CD8-positive, alpha-beta memory T cell (primary cell): ENCODE measurements around the gene GPC6. TPM values are rescaled to one million over a fixed set of nuclear protein-coding genes. Genes with fewer than 3 reads are reported as not detected.
A peak's percentile ranks its signal among the peaks of the same experiment; 100 is the strongest.

Source experiments
- CTCF ChIA-PET: fragments of 350-600 bp; sonication (Branson Sonifier 250); formaldehyde crosslinking; loops from one replicate; lab custom pipeline; 2021; ENCODE audit warnings: antibody characterized with exemption; lab: Charles Lee
- POLR2A ChIA-PET: fragments of 350-600 bp; sonication (Branson Sonifier 250); formaldehyde crosslinking; loops from one replicate; lab custom pipeline; 2021; ENCODE audit warnings: antibody characterized with exemption; lab: Charles Lee
- DNase-seq, 5 donors: peaks; one replicate each; pipeline versions ENCODE4 v3.0.0 to v3.0.0-alpha.2; 2020 to 2022; ENCODE audit warnings: mixed read lengths in 1 of 5
- H3K27ac ChIP-seq: one replicate; pipeline ENCODE4 v1.7.0; 2013; ENCODE audit warnings: low read depth, mild to moderate bottlenecking, low read length, moderate library complexity
- H3K27me3 ChIP-seq: 2 replicates; pipeline ENCODE4 v1.7.0; 2013; ENCODE audit warnings: low read length, mild to moderate bottlenecking; ENCODE audit not compliant: insufficient read depth, poor library complexity, severe bottlenecking
- H3K36me3 ChIP-seq: 2 replicates; pipeline ENCODE4 v1.7.0; 2013; ENCODE audit warnings: mild to moderate bottlenecking, low read length, moderate library complexity; ENCODE audit not compliant: insufficient read depth
- H3K4me1 ChIP-seq: 2 replicates; pipeline ENCODE4 v1.7.0; 2013; ENCODE audit warnings: mild to moderate bottlenecking, low read length, moderate library complexity; ENCODE audit not compliant: insufficient read depth
- H3K4me3 ChIP-seq: 2 replicates; pipeline ENCODE4 v1.7.0; 2013; ENCODE audit warnings: mild to moderate bottlenecking, low read length
- H3K9me3 ChIP-seq: 2 replicates; pipeline ENCODE4 v1.7.0; 2013; ENCODE audit warnings: mild to moderate bottlenecking, low read length
- H3K27ac Mint-ChIP-seq, 8 donors: one replicate each; pipeline ENCODE4 v1.8.0; 2020 to 2021; ENCODE audit warnings: mixed read lengths in 8 of 8, mild to moderate bottlenecking in 6 of 8, inconsistent platforms in 3 of 8, moderate library complexity in 3 of 8
- H3K27me3 Mint-ChIP-seq, 2 donors: one replicate each; pipeline ENCODE4 v1.8.0; 2020 to 2021; ENCODE audit warnings: mixed read lengths in 2 of 2, mild to moderate bottlenecking in 1 of 2, moderate library complexity in 1 of 2
- H3K36me3 Mint-ChIP-seq, 3 donors: one replicate each; pipeline ENCODE4 v1.8.0; 2020 to 2021; ENCODE audit warnings: mixed read lengths in 3 of 3, inconsistent platforms in 1 of 3, mild to moderate bottlenecking in 1 of 3
- H3K4me1 Mint-ChIP-seq, 3 donors: one replicate each; pipeline ENCODE4 v1.8.0; 2020 to 2021; ENCODE audit warnings: mixed read lengths in 3 of 3, inconsistent platforms in 1 of 3, mild to moderate bottlenecking in 1 of 3
- H3K4me3 Mint-ChIP-seq, 7 donors: one replicate each; pipeline ENCODE4 v1.8.0; 2020 to 2021; ENCODE audit warnings: mixed read lengths in 7 of 7, mild to moderate bottlenecking in 6 of 7, moderate library complexity in 4 of 7, inconsistent platforms in 2 of 7
- H3K9me3 Mint-ChIP-seq, 5 donors: one replicate each; pipeline ENCODE4 v1.8.0; 2020 to 2022; ENCODE audit warnings: mixed read lengths in 5 of 5, mild to moderate bottlenecking in 3 of 5, moderate library complexity in 2 of 5, inconsistent platforms in 1 of 5
- polyA plus RNA-seq: library from polyadenylated mRNA; unstranded; fragments of 300-500 nt; fragmentation: Illumina TruSeq; gene quantifications from one replicate; pipeline ENCODE4 v1.2.3, GENCODE V29; 2021
- total RNA-seq, 2 experiments: library from RNA; stranded (reverse); gene quantifications; one replicate each; pipeline ENCODE4 v1.2.3, GENCODE V29; 2021

Gene GPC6
- total and polyA plus RNA-seq, 3 experiments from 2014 or later: not detected

DNA sequence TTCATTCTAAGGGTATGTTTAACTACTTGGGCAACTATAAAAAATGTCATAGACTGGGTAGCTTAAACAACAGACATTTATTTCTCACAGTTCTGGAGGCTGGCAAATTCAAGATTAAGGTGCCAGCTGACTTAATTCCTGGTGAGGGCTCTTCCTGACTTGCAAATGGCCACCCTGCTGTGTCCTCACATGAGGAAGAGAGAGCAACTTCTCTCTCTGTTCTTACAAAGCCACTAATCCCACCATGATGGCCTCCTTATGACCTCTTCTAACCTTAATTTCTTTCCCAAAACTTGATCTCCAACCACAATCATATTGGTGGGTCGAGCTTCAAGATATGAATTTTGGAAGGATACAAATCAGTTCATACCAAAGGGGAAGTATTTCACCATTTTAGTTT is 853.9 kb downstream of the GPC6 start:
- POLR2A ChIA-PET: no interaction called here
- no peak overlapping the region for H3K27ac Mint-ChIP-seq
- H3K9me3 Mint-ChIP-seq: peaks cover 2 to 14% (median 7%) of the 10 kb centered on the region in 5 donors

DNA sequence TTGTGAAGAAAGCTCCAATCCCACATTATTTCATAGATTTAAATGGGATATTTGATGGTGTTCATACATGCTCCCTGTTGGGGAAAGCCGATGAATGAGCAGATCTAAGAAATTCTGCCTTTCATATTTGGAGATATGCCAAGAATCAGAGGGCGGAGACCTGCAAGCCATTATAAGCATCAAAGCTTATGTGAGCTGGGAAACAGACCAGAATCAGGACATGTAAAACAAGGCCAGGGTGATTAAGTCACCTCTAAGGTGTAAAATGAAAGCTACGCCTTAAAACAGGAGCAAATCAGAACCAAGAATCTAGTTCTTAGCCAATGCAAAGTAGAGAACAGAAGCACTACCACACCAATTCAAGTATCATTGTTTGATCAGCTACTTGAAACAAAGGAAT is 860.5 kb downstream of the GPC6 start:
- Mint-ChIP-seq H3K4me1 (peaks cover 0 to 9% (median 5%) of the 10 kb centered on the region in 3 donors), H3K27ac (no peak overlapping the region), H3K4me3 (no peak overlapping the region), H3K9me3 (no peaks in the 10 kb centered on the region), H3K27me3 (peaks cover 0 to 10% of the 10 kb centered on the region in 2 donors), H3K36me3 (no peaks in the 10 kb centered on the region)
- H3K4me3 ChIP-seq: no peak overlapping the region
- no peak overlapping the region for H3K27ac ChIP-seq
- no peaks in the 10 kb centered on the region for H3K9me3 ChIP-seq
- no peaks in the 10 kb centered on the region for H3K36me3 ChIP-seq
- no peak for DNase-seq
- CTCF ChIA-PET: no interaction called here
- no peaks in the 10 kb centered on the region for H3K4me1 ChIP-seq
- POLR2A ChIA-PET: no interaction called here
- no peaks in the 10 kb centered on the region for H3K27me3 ChIP-seq

More for the DNA sequence above, 853.9 kb downstream of the GPC6 start:
- no peaks in the 10 kb centered on the region for H3K4me1 Mint-ChIP-seq
- Histone ChIP-seq H3K4me1 (no peaks in the 10 kb centered on the region), H3K9me3 (no peaks in the 10 kb centered on the region), H3K27ac (no peak overlapping the region), H3K27me3 (no peaks in the 10 kb centered on the region), H3K36me3 (no peaks in the 10 kb centered on the region), H3K4me3 (no peak overlapping the region)
- no peaks in the 10 kb centered on the region for H3K36me3 Mint-ChIP-seq
- no peak overlapping the region for H3K4me3 Mint-ChIP-seq
- H3K27me3 Mint-ChIP-seq: peaks cover 0 to 32% of the 10 kb centered on the region in 2 donors
- CTCF ChIA-PET: no interaction called here
- no peak for DNase-seq

DNA sequence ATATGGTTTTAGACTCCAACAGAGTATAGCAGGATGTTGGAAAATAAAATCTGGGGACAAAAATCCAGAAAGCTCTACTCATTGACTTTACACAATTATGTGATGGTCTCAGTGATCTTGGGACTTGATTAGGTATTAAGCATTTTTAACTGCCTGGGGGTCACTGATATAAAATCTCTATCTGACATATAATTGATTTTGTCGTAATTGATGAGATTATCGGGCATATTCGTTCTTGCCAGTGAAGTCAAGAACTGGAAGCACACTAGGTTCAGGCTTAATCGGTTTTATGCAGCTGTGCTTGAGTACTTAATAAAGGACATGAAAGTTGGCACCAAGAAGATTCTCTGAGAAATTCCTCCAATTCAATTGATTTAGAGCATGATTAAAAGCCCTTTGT is 862.1 kb downstream of the GPC6 start:
- no peak overlapping the region for H3K27ac ChIP-seq
- Mint-ChIP-seq H3K27ac (no peak overlapping the region), H3K4me3 (no peak overlapping the region), H3K36me3 (no peaks in the 10 kb centered on the region), H3K27me3 (no peaks in the 10 kb centered on the region), H3K9me3 (peaks cover 0 to 5% (median 0%) of the 10 kb centered on the region in 5 donors), H3K4me1 (peaks cover 0 to 9% (median 5%) of the 10 kb centered on the region in 3 donors)
- no peaks in the 10 kb centered on the region for H3K9me3 ChIP-seq
- ChIA-PET CTCF (no interaction called here), POLR2A (no interaction called here)
- H3K4me1 ChIP-seq: no peaks in the 10 kb centered on the region
- H3K36me3 ChIP-seq: no peaks in the 10 kb centered on the region
- no peak overlapping the region for H3K4me3 ChIP-seq
- H3K27me3 ChIP-seq: no peaks in the 10 kb centered on the region
- DNase-seq: no peak

DNA sequence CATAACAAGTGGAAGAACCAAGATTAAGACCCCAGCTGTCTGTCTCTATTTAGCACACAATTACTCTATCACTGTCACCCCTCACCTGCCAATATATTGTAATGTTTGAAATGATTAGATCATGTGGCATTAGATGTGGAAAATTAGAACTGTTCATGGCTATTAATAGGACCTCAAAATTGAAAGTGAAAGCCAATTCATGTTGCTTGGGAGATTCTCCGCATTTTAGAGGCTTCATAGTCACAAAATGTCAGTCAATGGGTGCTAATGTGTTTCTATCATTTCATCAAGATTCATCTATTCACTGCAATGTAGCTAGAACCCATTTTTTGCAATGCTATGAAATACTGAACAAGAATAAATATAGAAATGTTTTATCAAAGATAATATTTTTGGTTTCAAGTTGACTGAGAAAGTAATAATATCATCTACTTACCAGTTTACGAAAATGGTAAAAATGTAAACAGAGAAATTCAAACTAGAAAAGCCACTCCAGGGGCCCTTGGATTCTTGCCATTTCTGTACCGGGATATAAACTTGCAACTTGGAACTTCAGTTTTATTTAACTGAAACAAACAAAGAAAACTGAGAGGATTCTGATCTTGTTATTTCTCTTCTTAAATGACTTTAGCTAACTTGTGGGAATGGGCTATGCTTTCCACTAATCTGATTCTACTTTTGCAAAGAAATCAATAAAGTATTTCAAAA is 864.3 kb downstream of the GPC6 start:
- peaks cover 0 to 9% (median 5%) of the 10 kb centered on the region in 3 donors for H3K4me1 Mint-ChIP-seq
- H3K27me3 Mint-ChIP-seq: peaks cover 0 to 8% of the 10 kb centered on the region in 2 donors
- H3K27ac ChIP-seq: no peak overlapping the region
- H3K4me1 ChIP-seq: no peaks in the 10 kb centered on the region
- no peak for DNase-seq
- H3K27ac Mint-ChIP-seq: peak overlapping the region in 1 of 8 donors; percentile 22
- no peaks in the 10 kb centered on the region for H3K36me3 ChIP-seq
- no peak overlapping the region for H3K4me3 Mint-ChIP-seq
- CTCF ChIA-PET: no interaction called here
- H3K9me3 ChIP-seq: no peaks in the 10 kb centered on the region
- no peaks in the 10 kb centered on the region for H3K36me3 Mint-ChIP-seq
- no peaks in the 10 kb centered on the region for H3K27me3 ChIP-seq
- no peak overlapping the region for H3K4me3 ChIP-seq
- peaks cover 0 to 5% (median 0%) of the 10 kb centered on the region in 5 donors for H3K9me3 Mint-ChIP-seq
- POLR2A ChIA-PET: no interaction called here

DNA sequence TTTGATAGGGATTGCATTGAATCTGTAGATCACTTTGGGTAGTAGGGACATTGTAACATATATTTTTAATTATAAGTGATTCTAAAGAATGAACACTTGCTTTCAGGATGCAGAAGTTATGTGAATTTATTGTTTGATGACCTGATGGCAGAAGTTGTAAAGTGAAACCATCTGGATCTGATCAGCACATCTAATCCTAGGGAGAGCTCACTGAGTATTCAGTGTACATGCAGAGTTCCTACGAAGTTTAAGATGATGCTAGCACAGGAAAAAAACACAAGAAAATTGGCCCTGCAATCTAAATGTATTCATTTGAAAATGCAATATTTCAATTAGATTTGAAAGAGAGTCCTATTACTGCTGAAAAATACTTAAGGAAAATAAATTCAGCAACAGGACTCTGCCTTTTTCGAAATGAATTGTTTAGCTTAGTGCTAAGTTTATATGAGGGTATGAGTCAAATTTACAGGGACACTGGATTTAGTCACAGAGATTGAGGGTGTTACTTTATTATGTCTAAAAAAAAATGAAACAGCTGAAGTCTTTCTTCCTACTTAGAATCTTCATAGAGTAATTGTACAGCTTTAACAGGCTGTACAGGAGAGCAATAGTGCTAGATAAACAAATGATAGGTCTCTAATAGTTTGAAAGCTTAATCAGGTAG is 867.2 kb downstream of the GPC6 start:
- Histone ChIP-seq H3K27ac (no peak overlapping the region), H3K27me3 (no peaks in the 10 kb centered on the region), H3K36me3 (no peaks in the 10 kb centered on the region), H3K4me1 (no peaks in the 10 kb centered on the region), H3K9me3 (no peaks in the 10 kb centered on the region), H3K4me3 (no peak overlapping the region)
- Mint-ChIP-seq H3K27ac (no peak overlapping the region), H3K9me3 (peaks cover 0 to 5% (median 0%) of the 10 kb centered on the region in 5 donors), H3K4me1 (peaks cover 0 to 9% (median 5%) of the 10 kb centered on the region in 3 donors), H3K36me3 (no peaks in the 10 kb centered on the region), H3K27me3 (peaks cover 2 to 8% of the 10 kb centered on the region in 2 donors), H3K4me3 (no peak overlapping the region)
- POLR2A ChIA-PET: no interaction called here
- no peak for DNase-seq
- CTCF ChIA-PET: interaction anchor here (1.7 kb wide), 1 partner anchor 26 kb away, joined by 4 read pairs; no protein-coding TSS in a partner anchor

DNA sequence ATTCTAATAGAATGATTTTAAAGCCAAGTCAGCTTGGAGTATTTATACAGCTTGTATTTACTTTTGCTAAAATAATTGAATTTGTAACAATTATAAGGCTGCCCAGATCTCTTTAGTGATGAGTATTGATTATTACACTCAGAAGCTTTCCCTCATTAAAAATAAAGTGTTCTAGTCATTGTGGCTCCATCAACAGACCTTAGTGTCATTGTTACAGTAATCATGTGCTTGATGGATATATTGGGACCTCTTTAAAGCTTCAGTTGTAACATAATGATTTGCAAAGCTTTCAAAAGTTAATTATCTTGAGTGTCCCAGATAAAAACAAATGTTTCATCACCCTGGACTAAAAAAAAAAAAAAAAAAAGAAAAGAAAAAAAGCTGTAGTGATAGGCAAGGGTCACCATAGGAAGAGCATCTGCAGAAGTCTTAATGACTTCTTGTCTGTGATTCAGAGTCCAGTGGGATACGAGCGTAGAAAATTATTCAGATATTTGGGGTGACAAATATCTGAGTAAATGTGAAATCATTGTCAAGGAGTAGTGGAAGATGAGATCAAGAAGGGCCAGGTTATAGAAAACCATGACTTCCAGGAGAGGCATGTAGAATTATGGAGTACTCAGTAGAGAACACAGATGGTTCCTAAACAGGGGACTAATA is 883.2 kb downstream of the GPC6 start:
- POLR2A ChIA-PET: no interaction called here
- Mint-ChIP-seq H3K4me3 (no peak overlapping the region), H3K4me1 (no peaks in the 10 kb centered on the region), H3K9me3 (peaks cover 0 to 10% (median 0%) of the 10 kb centered on the region in 5 donors), H3K27ac (no peak overlapping the region), H3K27me3 (peaks cover 5 to 24% of the 10 kb centered on the region in 2 donors), H3K36me3 (peaks cover 0 to 3% (median 0%) of the 10 kb centered on the region in 3 donors)
- CTCF ChIA-PET: no interaction called here
- no peak overlapping the region for H3K27ac ChIP-seq
- H3K9me3 ChIP-seq: no peaks in the 10 kb centered on the region
- DNase-seq: no peak
- no peaks in the 10 kb centered on the region for H3K27me3 ChIP-seq
- H3K36me3 ChIP-seq: no peaks in the 10 kb centered on the region
- no peaks in the 10 kb centered on the region for H3K4me1 ChIP-seq
- H3K4me3 ChIP-seq: no peak overlapping the region

DNA sequence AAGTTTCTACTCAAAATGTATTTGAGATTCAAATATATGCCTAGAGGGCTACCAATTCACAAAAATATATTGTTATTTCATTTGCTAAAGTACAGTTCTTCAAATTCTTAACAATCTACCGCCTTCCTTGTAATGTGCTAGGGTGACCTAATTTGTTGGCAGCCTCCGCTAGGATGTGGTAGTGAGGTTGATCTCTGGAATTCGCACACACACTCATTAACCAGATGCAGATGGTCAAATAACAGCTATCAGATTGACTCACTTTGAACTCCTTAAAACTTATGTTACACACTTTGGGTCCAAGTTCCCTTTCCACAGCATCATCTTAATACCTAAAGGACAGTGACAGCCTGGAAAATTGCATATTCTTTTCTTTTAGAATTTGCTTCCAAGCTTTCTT is 885.6 kb downstream of the GPC6 start:
- CTCF ChIA-PET: no interaction called here
- H3K27ac Mint-ChIP-seq: no peak overlapping the region
- peaks cover 0 to 3% (median 0%) of the 10 kb centered on the region in 5 donors for H3K9me3 Mint-ChIP-seq
- H3K4me3 Mint-ChIP-seq: no peak overlapping the region
- H3K4me3 ChIP-seq: no peak overlapping the region
- no peaks in the 10 kb centered on the region for H3K36me3 Mint-ChIP-seq
- peaks cover 4 to 7% of the 10 kb centered on the region in 2 donors for H3K27me3 Mint-ChIP-seq
- H3K4me1 Mint-ChIP-seq: no peaks in the 10 kb centered on the region
- H3K27me3 ChIP-seq: no peaks in the 10 kb centered on the region
- POLR2A ChIA-PET: no interaction called here
- no peaks in the 10 kb centered on the region for H3K36me3 ChIP-seq
- no peak overlapping the region for H3K27ac ChIP-seq
- no peaks in the 10 kb centered on the region for H3K4me1 ChIP-seq
- no peaks in the 10 kb centered on the region for H3K9me3 ChIP-seq
- no peak for DNase-seq

DNA sequence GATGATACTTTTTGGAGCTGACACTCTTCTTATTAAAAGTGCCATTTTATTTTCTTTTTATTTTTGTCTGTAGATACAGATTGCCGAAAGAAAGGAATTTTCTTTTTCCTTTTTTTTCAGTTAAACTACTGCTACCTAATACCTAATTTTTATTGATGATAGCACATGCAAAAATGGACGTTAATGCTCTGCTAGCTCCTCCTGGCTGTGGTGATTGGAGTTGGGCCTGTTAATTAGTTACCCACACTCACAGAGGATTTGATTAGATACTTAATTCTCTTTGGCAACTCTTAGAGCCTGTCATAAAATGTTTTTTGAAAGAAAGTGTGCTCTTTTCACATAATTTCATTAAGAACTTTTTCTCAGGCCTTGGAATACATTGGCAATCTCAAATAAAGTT is 886.1 kb downstream of the GPC6 start:
- H3K27ac ChIP-seq: no peak overlapping the region
- H3K36me3 ChIP-seq: no peaks in the 10 kb centered on the region
- POLR2A ChIA-PET: interaction anchor here (0.6 kb wide), 1 partner anchor 902 kb away, joined by 3 read pairs; no protein-coding TSS in a partner anchor
- Mint-ChIP-seq H3K36me3 (no peaks in the 10 kb centered on the region), H3K4me1 (no peaks in the 10 kb centered on the region), H3K9me3 (no peaks in the 10 kb centered on the region), H3K27me3 (peaks cover 4 to 6% of the 10 kb centered on the region in 2 donors), H3K27ac (no peak overlapping the region), H3K4me3 (no peak overlapping the region)
- no peaks in the 10 kb centered on the region for H3K4me1 ChIP-seq
- CTCF ChIA-PET: no interaction called here
- H3K9me3 ChIP-seq: no peaks in the 10 kb centered on the region
- no peak overlapping the region for H3K4me3 ChIP-seq
- DNase-seq: no peak
- H3K27me3 ChIP-seq: no peaks in the 10 kb centered on the region
